Inflammatory macrophage (primary cell): ENCODE data around the gene COX6B2.

Experiments
- DNase-seq, 2 donors: peaks; one replicate each; pipeline ENCODE4 v3.0.0-alpha.2; 2020 to 2022

The COX6B2 gene

GRCh38 chr19:55341595-55342531 lies 12.7 kb downstream of the COX6B2 start:
- DNase-seq = no peak

GRCh38 chr19:55341171-55341588 lies 13.3 kb downstream of the COX6B2 start:
- DNase-seq = peak; percentile 59 to 85

- DNase-seq = peak in 1 of 2 donors; percentile 13
These were observed 13.8 kb downstream of the COX6B2 start for GRCh38 chr19:55340784-55341147.

DNA sequence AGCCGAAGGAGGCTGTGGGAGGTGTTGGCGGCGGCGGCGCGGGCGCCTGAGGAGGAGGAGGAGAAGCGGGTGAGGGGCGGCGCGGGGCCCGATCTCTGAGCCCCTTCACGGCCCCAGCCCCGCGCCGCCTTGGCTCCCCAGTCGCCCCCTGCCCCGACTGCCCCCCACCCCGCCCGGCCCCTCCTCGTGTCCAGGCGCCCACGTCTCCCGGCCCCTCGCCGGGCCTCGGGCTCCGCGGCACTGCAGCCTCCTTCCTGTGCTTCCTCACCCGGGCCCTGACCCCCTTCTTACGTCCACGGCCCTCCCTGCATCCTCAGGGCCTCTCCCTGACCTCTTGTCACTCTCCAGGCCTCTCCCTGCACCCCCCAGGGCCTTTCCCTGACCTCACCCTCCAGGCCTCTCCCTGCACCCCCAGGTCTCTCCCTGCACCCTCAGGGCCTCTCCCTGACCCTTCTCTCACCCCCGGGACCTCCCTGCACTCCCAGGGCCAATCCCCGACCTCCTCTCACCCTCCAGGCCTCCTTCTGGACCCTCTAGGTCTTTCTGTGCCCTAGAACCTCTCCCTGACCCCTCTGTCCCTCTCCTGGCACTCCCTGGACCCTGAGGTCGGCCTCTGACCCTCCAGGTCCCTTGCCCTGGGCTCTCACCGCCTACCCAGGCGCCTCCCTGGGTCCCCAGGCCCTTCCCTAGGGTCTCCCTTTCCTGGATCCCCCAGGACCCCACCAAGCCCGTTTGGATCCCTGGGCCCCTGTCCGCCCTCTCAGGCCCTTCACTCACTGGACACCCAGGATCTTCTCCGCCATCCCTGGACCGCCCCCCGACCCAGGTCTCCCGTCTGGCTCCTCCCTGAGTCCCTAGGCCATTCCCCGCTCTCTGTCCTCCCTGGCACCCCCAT lies 14.4 kb downstream of the COX6B2 start:
- DNase-seq = peak; percentile 11 to 29

GRCh38 chr19:55339105-55339888 lies 15.2 kb downstream of the COX6B2 start, which contains the start of gene KMT5C:
TSS of gene KMT5C (plus strand) at chr19:55339876. CDS start at chr19:55341937, 2,061 bp downstream.
- peak; percentile 100 for DNase-seq

GRCh38 chr19:55336101-55336500 lies 18.4 kb downstream of the COX6B2 start:
- DNase-seq = no peak

DNA sequence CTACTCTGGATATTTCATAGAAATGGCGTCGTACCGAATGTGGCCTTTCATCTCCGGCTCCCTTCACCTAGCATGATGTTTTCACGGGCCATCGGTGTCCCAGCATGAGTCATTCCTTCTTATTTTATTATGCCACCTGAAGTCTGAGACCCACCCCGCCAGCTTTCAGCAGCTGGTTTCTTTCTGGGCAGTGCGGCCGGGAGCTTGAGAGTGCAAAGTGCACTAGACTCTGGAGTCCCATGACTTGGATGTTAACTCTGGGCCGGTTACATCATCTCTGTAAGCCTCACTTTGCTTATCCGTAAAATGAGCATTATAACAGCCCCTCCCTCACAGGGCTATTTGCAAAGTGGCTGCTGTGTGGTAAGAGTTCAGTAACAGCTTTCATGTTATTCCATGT lies 20.6 kb downstream of the COX6B2 start:
- peak in 1 of 2 donors; percentile 35 for DNase-seq

DNA sequence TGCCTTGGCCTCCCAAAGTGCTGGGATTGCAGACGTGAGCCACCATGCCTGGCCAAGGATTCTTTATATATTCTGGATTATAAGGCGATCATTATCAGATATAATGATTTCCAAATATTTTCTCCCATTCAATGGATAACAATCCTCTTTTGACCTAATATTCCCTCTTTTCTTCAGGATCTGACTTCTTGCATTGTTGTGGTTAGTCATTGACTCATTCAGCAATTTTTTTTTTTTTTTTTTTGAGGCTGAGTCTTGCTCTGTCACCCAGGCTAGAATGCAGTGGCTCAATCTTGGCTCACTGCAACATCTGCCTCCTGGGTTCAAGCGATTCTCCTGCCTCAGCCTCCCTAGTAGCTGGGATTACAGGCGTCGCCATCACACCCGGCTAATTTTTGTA lies 24.7 kb downstream of the COX6B2 start:
- DNase-seq = peak in 1 of 2 donors; percentile 14

- DNase-seq = peak; percentile 24 to 63
These were observed 25.7 kb downstream of the COX6B2 start for GRCh38 chr19:55328774-55329318.

DNA sequence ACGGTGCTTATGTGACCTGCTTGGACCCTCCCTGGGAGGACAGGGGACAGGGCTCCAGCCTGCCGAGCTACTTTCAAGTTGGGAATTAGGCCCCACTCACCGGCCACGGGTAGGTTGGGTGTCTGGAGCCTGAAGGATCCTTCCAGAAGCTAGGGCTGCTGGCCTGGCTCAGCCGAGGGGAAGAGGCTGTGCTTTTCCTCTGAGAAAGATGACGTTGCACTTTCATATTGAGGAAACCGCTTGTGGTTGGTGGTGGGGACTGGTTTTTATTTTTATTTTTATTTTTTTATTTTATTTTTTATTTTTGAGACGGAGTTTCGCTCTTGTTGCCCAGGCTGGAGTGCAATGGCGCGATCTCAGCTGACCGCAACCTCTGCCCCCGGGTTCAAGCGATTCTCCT lies 29.3 kb downstream of the COX6B2 start, which contains the start of gene TMEM150B:
Gene TMEM150B, minus strand, starts transcription at position 170 of the 400 bp plus-strand sequence. CDS start 4,305 bp downstream, outside the sequence.
- peak; percentile 69 to 76 for DNase-seq

- DNase-seq = peak in 1 of 2 donors; percentile 22
These were observed 29.9 kb downstream of the COX6B2 start for GRCh38 chr19:55324662-55325061.

GRCh38 chr19:55322204-55322885 lies 32.2 kb downstream of the COX6B2 start:
- no peak for DNase-seq

GRCh38 chr19:55321466-55322137 lies 32.9 kb downstream of the COX6B2 start:
- peak in 1 of 2 donors; percentile 42 for DNase-seq

- no peak for DNase-seq
These were observed 33.6 kb downstream of the COX6B2 start for GRCh38 chr19:55320844-55321419.

- no peak for DNase-seq
These were observed 34.7 kb downstream of the COX6B2 start for GRCh38 chr19:55319785-55320184.

GRCh38 chr19:55316646-55317045 lies 37.9 kb downstream of the COX6B2 start:
- DNase-seq = no peak

DNA sequence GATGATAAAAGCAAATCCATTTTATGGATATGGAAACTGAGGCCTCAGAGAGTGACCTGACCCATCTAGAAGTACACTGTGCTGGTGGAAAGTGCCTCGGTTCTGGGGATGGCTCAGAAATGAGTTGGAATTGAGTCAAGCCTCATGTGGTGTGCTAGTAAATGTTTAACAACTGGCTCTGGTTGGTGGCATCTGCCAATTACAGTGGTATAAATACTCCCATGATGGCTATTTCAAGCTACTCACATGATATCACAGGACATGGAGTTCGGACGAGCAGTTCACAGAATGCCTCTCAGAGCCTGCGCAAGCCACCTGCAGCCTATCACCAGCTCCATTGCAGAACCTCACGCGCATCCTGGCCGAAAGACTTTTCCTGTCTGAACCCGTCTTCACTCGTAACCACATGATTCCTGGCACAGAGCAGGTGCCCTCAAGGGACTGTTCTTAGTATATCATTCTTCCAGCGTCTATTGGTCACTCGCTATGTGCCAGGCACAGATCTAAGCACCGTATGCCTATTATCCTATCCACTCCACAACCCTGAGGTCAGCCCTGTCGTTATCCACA lies 38.5 kb downstream of the COX6B2 start:
- no peak for DNase-seq

DNA sequence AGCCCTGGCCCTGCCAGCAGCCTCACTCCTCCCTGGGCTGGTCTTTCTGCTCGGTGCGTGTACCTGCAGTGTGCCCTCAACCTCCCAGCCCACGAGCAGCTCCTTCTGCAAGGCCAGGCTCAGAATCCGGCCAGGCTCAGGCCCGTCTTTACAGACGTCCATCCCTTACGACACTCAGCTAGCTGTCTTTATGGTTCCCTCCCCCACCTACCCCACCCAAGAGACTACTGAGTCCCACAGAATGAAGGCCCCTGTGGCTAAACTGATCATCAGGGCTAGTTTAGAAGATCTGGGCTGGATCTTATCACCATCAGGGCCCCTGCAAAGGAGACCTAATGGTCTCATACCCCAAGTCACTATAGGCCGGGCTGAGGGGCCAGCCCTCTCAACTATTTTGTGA lies 40.1 kb downstream of the COX6B2 start:
- no peak for DNase-seq

GRCh38 chr19:55312621-55313512 lies 41.7 kb downstream of the COX6B2 start:
- no peak for DNase-seq
